Esophagus mucosa (tissue), 1 donor: ENCODE results near the gene NUP153. TPM values are rescaled to one million over a fixed set of nuclear protein-coding genes. Genes with fewer than 3 reads are reported as not detected.
A peak's percentile ranks its signal among the peaks of the same experiment; 100 is the strongest.
"Not testable (repeated sequence)": the region's sequence is repeated elsewhere in the genome, so short reads cannot be mapped to it uniquely, and the experiment has no call there.

Experiments
- ATAC-seq: fragments of 200-7000 bp; cut with Tn5 transposase; one replicate; pipeline ENCODE4 v1.9.1; 2020
- total RNA-seq: library from RNA; stranded (reverse); gene quantifications from one replicate; pipeline ENCODE4 v1.2.4, GENCODE V29; 2023
- donor health status: DM: yes; HTN: yes; CAD: no.

The NUP153 gene
- total RNA-seq, 1 donor from 2014 or later = 30.2 TPM

DNA sequence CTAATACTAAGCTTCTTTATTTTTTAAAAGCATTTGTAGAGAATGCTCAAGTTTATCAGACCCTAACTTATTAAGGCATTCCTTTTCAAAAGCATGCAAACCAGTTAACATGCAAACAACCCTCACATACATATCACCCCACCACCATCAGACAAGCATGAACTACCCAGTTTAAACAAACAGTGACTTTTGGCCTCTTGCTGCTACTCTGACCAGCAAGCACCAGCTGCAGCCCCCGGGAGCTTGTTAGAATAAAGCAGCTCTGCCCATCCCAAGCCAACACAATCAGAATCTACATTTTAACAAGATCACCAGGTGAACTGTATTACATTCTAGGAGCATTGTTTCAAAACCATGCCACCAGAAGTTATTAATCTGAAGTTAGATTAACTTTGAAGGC is 5.9 kb upstream of the NUP153 start:
- no peak for ATAC-seq

GRCh38 chr6:17710331-17710730 is 3.6 kb upstream of the NUP153 start:
- ATAC-seq = no peak

- ATAC-seq = no peak
Observed at GRCh38 chr6:17709476-17709875, 2.8 kb upstream of the NUP153 start.

- ATAC-seq = not testable (repeated sequence)
Observed at GRCh38 chr6:17708035-17708434, 1.3 kb upstream of the NUP153 start.

- ATAC-seq = no peak
Observed at GRCh38 chr6:17707371-17707651, 586 bp upstream of the NUP153 start.

DNA sequence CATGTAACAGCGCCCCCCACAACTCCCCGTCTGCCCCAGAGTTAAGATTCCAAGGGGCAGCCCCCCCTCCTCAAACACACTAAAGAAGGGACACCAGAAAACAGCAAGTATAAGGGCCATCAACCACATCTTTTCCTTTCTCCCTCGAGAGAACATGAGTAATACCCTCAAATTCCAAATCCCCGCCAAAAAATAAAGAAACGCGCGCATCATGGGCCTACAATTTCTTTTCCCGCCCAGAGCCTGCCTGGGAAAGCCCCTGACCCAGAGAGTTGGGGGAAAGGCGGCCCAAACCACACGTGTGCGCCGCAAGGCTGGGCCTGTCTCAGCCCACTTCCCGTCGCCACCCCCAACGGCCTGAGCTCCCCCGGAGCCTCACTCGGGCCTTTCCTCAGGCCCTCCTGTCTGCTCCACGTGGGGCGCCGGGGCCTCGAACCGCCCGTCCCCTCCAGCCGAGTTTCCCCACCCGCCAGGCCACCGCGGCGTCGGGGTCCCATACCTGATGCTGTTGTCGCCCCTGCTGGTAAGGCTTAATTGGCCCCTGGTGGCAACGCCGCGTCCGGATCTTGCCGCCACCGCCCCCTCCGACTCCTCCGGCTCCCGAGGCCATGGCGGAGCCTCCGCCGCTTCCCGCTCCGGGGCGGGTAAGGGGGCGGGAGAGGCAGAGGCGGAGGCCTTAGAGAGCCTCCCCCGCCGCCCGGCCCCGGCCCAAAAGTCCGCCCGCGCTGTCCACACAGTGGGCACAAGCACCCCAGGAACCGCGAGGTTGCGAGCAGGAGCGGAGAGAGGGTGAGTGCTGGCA is 746 bp downstream of the NUP153 start:
- ATAC-seq = peak; percentile 68

GRCh38 chr6:17705428-17705777 is 1.3 kb downstream of the NUP153 start:
- no peak for ATAC-seq

DNA sequence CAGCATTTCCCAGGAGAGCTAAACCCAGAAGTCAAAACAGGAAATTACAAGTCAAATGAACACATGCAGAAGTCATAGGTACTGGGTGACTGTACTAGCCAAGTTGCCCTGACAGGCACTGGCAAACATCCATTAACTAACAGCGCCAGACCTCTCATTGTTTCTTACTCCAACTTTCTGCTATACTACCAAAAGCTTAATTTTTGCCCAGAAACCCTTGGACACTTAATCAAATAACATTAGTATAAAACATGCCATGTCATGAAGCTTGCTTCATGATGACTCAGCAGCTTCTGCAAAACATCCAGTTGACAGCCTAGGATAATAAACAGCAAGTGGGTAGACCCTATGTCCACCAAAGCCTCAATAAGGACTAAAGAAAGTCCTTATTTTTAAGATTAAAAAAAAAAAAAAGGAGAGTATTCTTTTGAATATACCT is 3.5 kb downstream of the NUP153 start:
- peak; percentile 30 for ATAC-seq

DNA sequence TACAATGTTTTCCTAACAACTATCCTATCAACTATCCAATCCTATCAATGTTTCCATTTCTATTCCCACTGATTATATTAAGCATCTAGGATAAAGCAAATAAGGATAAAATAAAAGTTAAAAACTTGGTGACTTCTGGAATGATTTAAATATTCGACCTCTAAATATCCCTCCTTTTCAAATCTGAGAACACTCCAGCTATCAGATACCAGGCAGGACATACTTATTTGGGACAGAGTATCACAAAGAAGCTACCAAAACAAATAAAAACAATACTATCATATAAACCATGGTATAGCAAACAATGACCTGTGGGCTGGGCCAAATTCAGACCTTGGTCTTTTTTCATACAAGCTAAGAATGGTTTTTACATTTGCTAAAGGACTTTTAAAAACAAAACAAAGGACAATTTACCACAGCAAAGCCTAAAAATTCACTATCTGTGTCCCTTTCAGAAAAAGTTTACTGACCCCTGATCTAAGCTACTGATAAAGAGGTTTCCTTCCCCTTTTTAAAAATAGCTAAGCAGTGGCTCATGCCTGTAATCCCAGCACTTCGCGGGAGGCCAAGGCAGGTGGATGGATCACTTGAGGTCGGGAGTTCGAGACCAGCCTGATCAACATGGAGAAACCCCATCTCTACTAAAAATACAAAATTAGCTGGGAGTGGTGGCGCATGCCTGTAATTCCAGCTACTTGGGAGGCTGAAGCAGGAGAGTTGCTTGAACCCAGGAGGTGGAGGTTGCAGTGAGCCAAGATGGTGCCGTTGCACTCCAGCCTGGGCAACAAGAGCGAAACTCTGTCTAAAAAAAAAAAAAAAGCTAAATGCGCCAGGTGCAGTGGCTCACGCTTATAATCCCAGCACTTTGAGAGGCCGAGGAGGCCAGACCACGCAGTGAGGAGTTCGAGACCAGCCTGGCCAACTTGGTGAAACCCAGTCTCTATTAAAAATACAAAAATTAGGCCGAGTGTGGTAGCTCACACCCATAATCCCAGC is 6.0 kb downstream of the NUP153 start:
- no peak for ATAC-seq

DNA sequence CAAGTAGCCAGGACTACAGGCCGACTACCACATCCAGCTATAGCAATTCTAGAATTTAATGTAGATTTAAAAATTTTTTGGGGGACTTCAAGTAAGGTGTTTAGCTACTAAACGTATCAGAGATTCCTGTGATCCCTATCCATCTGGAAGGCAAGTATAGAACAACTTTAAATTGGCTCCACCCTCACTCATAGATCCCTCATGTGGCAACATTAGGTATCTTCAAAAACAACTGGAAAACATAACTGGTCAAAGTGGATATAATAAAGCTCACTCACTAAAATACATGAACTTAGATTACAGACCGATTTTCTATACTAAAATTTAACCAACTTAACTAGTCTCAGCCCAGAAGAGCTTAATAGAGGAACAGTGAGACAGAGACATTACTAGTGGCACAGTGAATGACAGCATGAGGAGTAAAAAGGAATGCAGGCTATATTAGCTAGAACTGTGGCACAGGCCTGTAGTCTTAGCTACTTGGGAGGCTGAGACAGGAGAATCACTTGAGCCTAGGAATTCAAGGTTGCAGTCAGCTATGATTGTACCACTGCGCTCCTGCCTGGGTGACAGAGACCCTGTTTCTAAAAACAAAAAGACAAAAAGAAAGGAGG is 14.7 kb downstream of the NUP153 start:
- no peak for ATAC-seq

- no peak for ATAC-seq
Observed at GRCh38 chr6:17688481-17688880, 18.2 kb downstream of the NUP153 start.

GRCh38 chr6:17687136-17687535 is 19.6 kb downstream of the NUP153 start:
- ATAC-seq = no peak

GRCh38 chr6:17684134-17684533 is 22.6 kb downstream of the NUP153 start:
- ATAC-seq = no peak

GRCh38 chr6:17683428-17683827 is 23.3 kb downstream of the NUP153 start:
- ATAC-seq = no peak

DNA sequence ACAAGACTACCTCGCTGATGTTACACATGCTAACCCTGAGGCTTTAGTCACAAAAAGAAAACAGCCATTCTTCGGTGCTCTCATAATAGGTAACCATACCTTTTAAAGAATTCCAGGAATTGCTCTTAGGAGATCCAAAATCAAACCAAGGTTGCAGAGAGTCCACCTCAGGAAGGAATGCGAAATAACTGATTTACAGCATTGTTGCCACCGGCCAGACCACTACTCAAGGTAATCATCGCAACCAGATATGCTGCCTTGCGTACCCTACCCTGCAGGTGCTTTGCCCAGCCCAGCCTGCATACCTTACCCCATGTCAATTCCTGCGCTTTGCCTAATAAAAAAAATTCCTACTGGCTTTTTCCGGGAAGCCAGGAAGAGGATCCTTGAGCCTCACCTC is 27.0 kb downstream of the NUP153 start:
- no peak for ATAC-seq

DNA sequence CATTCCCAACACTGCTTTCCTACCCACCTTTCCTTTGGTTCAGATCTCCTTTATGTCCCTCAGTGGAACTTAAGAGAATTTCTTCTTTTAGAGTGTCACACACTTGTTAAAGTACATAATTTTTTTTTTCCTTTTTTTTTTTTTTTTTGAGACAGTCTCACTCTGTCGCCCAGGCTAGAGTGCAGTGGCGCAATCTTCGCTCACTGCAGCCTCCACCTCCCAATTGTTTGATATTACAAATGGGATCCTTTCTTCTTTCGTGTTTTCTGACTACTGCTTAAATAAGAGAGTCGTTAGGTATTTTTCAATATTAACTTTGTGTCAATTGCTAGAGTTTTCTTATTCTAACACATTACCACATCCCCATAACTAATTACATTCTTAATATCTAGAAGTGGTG is 29.1 kb downstream of the NUP153 start:
- no peak for ATAC-seq

DNA sequence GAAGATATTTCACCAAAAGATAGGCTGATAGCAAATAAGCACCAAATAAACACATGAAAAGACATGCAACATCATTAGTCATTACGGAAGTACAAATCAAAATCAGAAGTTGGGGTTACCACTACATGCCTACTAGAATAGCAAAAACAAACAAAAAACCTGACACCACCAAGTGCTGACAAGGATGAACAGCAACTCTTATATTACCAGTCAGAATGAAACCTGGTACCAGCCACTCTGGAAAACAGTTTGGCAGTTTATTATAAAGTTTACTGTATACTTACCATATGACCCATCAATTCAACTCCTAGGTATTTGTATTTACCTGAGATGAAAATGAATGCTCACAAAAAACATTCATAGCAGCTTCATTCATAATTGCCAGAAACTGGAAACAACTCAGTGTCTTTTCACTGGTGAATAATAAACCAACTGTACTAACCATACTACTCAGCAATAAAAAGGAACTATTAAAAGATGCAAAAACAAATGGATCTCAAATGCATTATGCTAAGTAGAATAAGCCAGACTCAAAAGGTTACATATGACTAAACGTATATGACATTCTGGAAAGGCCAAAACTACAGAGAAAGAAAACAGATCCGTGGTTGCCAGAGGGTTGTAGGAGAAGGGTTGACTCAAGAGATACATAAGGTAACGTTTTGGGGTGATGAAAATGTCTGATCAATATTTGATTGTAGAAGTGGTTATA is 33.0 kb downstream of the NUP153 start:
- ATAC-seq = no peak

GRCh38 chr6:17672064-17672718 is 34.5 kb downstream of the NUP153 start:
- ATAC-seq = no peak

DNA sequence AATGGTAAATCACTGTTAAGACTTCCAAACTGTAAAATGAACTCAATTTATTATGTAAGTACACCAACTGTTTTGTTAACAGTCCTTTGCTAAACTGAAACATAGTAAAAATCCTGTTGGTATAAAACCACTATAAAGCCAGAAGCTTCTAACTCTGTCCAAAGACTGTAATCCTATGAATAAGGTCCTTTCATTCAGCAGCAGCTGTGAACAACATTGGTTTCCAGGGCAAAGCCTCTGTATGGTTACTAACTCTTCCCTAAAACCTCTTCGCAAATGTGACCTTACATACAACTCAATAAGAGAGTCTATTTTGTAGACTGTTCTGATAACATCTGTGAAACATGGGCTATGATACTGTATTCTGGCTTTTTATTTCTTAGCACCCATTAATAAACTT is 40.1 kb downstream of the NUP153 start:
- ATAC-seq = no peak

GRCh38 chr6:17665132-17665531 is 41.6 kb downstream of the NUP153 start:
- ATAC-seq = no peak

- no peak for ATAC-seq
Observed at GRCh38 chr6:17663226-17663625, 43.5 kb downstream of the NUP153 start.

GRCh38 chr6:17662585-17662984 is 44.1 kb downstream of the NUP153 start:
- no peak for ATAC-seq
